CD4-positive, alpha-beta T cell treated with Interleukin-4 for 1 hour (primary cell): ENCODE data around the gene PNPO.
A peak's percentile ranks its signal among the peaks of the same experiment; 100 is the strongest.

Source experiments
- DNase-seq, 2 donors: peaks; one replicate each; pipeline ENCODE4 v3.0.0-alpha.2; 2020 to 2022

PNPO gene

GRCh38 chr17:47941246-47942095 is at the start of gene PNPO:
Gene PNPO (plus strand): TSS chr17:47941571. CDS start chr17:47941676, 105 bp downstream.
- DNase-seq: peak; percentile 95 to 97

GRCh38 chr17:47894498-47895346 is 46.6 kb upstream of the PNPO start:
- DNase-seq: no peak

GRCh38 chr17:47895347-47895855 is 46.0 kb upstream of the PNPO start:
- DNase-seq: no peak

GRCh38 chr17:47895856-47896671 is 45.3 kb upstream of the PNPO start, which contains the start of gene SP2:
Gene SP2 (plus strand): TSS chr17:47896236. CDS start chr17:47896287, 51 bp downstream.
- peak; percentile 100 for DNase-seq

- no peak for DNase-seq
Measured at GRCh38 chr17:47896672-47897490, 44.5 kb upstream of the PNPO start.

GRCh38 chr17:47897561-47897960 is 43.8 kb upstream of the PNPO start:
- DNase-seq: no peak

GRCh38 chr17:47898241-47898640 is 43.1 kb upstream of the PNPO start:
- no peak for DNase-seq

- no peak for DNase-seq
Measured at GRCh38 chr17:47899643-47900042, 41.7 kb upstream of the PNPO start.

GRCh38 chr17:47901423-47901822 is 39.9 kb upstream of the PNPO start:
- no peak for DNase-seq

- DNase-seq: no peak
Measured at GRCh38 chr17:47902039-47902744, 39.2 kb upstream of the PNPO start.

- no peak for DNase-seq
Measured at GRCh38 chr17:47905221-47905733, 36.1 kb upstream of the PNPO start.

GRCh38 chr17:47906443-47906842 is 34.9 kb upstream of the PNPO start:
- no peak for DNase-seq

GRCh38 chr17:47907932-47908562 is 33.3 kb upstream of the PNPO start:
- no peak for DNase-seq

GRCh38 chr17:47913050-47913449 is 28.3 kb upstream of the PNPO start:
- no peak for DNase-seq

GRCh38 chr17:47914306-47914948 is 26.9 kb upstream of the PNPO start:
- no peak for DNase-seq

GRCh38 chr17:47915776-47916398 is 25.5 kb upstream of the PNPO start:
- no peak for DNase-seq

GRCh38 chr17:47916489-47917208 is 24.7 kb upstream of the PNPO start:
- no peak for DNase-seq

- no peak for DNase-seq
Measured at GRCh38 chr17:47917581-47917980, 23.8 kb upstream of the PNPO start.

- no peak for DNase-seq
Measured at GRCh38 chr17:47918006-47918405, 23.4 kb upstream of the PNPO start.
